Measurements from ENCODE around the gene TRAPPC1.

DNA sequence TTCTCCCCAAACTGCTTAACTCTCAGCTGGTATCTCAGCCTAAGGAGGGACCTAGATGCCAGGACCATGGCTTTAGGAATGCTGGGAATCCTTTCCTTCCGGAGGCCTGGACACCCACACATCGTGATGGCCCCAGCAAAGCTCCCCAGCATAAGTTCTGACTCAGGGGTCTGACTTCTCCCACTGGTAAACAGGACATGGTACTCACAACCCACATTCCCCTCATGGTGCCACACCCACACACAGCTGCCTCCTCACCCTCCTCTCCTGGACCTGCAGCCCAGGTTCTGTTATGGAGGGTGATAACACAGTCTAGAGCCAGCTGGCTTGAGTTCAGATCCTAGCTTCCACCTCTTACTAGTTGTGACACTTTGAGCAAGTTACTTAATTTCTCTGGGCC lies 14.9 kb downstream of the TRAPPC1 start:
- TF ChIP-seq, protein P1, sequence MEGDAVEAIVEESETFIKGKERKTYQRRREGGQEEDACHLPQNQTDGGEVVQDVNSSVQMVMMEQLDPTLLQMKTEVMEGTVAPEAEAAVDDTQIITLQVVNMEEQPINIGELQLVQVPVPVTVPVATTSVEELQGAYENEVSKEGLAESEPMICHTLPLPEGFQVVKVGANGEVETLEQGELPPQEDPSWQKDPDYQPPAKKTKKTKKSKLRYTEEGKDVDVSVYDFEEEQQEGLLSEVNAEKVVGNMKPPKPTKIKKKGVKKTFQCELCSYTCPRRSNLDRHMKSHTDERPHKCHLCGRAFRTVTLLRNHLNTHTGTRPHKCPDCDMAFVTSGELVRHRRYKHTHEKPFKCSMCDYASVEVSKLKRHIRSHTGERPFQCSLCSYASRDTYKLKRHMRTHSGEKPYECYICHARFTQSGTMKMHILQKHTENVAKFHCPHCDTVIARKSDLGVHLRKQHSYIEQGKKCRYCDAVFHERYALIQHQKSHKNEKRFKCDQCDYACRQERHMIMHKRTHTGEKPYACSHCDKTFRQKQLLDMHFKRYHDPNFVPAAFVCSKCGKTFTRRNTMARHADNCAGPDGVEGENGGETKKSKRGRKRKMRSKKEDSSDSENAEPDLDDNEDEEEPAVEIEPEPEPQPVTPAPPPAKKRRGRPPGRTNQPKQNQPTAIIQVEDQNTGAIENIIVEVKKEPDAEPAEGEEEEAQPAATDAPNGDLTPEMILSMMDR (IDR thresholded peaks at IDR 0.05 in 4 of 5, conservative IDR thresholded peaks at IDR 0.05 in 1 of 5), result no peak
- TF ChIP-seq POLR2A (IDR thresholded peaks at IDR 0.05), result no peak
